Fibroblast of villous mesenchyme (primary cell): ENCODE results near the gene ARVCF. TPM values are rescaled to one million over a fixed set of nuclear protein-coding genes. Genes with fewer than 3 reads are reported as not detected.
A peak's percentile ranks its signal among the peaks of the same experiment; 100 is the strongest.

Experiments used
- DNase-seq: peaks from one replicate; pipeline ENCODE4 v3.0.0-alpha.2; 2010; ENCODE audit warnings: low read depth
- H3K4me3 ChIP-seq: 2 replicates; pipeline ENCODE4 v1.5.1; 2011; ENCODE audit warnings: low read depth, mild to moderate bottlenecking, low read length
- total RNA-seq: library from RNA; depleted of rRNA; stranded (reverse); fragments of >200 nt; gene quantifications from 2 replicates; pipeline ENCODE4 v1.2.3, GENCODE V29; 2012
- TF ChIP-seq, protein P1 (sequence below): IDR thresholded peaks from 2 replicates; pipeline ENCODE4 v1.5.1; 2012; ENCODE audit warnings: low read depth, mild to moderate bottlenecking, low read length; ENCODE audit not compliant: insufficient read depth

ARVCF gene
- total RNA-seq, 1 donor, result 6.0 TPM

DNA sequence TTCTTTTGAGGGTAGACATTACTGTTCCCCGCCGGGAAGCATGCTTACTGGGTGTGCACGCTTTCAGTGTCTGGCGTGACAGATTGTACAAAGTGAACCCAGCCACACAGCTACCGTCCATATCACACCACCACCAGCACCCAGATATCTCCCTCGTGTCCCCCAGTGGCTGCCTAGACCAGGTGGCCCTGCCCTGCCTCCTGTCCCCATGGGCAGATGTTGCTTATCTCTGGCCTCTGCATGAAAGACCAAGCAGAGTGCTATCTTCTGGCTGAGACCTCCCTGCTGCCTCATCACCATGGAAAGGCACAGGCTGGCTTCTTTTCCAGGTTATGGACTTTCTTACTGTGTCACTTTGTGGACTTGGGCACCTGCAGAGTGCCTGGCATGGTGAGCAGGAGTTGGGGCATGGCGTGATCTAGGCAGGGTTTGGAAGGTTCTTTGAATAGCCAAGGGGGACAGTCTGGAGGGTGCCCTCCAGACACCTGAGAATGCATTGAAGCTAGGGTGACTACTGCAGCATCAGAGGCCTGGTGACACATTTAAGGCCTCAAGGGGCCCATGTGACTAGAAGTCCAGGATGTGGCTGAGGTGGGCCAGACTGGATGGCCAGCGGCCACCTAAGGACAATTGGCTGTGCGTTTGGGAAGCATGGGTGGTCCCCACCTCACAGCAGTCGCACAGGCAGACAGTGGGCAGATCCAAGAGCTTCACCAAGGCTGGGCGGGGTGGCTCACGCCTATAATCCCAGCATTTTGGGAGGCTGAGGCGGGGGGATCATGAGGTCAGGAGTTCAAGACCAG lies 9.0 kb upstream of the ARVCF start:
- no peak for DNase-seq
- TF ChIP-seq, protein P1, sequence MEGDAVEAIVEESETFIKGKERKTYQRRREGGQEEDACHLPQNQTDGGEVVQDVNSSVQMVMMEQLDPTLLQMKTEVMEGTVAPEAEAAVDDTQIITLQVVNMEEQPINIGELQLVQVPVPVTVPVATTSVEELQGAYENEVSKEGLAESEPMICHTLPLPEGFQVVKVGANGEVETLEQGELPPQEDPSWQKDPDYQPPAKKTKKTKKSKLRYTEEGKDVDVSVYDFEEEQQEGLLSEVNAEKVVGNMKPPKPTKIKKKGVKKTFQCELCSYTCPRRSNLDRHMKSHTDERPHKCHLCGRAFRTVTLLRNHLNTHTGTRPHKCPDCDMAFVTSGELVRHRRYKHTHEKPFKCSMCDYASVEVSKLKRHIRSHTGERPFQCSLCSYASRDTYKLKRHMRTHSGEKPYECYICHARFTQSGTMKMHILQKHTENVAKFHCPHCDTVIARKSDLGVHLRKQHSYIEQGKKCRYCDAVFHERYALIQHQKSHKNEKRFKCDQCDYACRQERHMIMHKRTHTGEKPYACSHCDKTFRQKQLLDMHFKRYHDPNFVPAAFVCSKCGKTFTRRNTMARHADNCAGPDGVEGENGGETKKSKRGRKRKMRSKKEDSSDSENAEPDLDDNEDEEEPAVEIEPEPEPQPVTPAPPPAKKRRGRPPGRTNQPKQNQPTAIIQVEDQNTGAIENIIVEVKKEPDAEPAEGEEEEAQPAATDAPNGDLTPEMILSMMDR, result no peak
- H3K4me3 ChIP-seq, result no peak overlapping the region

DNA sequence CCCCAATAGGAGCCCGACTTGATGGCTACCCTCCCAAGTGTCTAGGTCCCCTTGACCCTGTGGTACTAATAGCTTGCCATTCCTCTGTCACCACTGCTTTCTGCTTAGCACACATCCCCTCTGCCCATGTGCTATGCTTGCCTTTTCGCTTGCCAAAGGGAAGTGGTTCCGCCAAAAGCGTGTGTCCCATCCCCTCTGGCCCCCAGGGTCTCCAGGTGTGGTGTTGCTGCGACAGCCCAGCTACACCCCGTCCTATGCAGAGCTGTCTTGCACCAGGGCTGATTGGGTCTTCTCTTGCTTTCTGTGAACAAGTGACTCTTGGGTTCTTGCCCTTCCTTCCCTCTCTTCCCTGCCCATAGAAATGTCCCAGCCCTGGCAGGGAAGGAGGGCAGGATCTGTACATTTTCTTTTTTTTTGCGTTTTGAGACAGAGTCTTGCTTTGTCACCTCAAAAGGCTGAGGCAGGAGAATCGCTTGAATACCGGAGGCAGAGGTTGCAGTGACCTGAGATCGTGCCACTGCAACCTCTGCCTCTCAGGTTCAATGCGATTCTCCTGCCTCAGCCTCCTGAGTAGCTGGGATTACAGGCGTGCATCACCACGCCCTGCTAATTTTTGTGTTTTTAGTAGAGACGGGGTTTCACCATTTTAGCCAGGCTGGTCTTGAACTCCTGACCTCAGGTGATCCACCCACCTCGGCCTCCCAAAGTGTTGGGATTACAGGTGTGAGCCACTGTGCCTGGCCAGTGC lies 8.2 kb upstream of the ARVCF start:
- TF ChIP-seq, protein P1, result no peak
- DNase-seq, result no peak

DNA sequence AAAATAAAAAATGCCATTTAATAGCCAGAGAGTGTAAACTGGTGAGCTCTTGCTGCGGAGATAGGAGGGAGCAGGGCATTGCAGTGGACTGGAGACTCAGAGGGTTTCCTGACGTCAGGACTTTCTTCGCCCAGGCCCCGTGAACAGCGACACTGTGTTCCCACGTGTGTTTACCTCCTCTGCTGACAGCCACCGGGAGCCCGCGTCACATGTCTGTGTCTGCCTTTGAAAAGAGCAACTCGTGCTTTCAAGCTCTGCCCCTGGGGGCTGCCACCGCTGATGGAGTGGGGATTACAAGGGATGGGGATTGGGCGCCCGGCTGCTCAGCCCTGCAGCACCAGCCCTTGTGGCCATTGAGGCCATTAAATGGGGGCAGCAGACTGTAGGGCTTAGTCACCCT lies 7.6 kb upstream of the ARVCF start:
- no peak overlapping the region for H3K4me3 ChIP-seq
- DNase-seq, result no peak
- TF ChIP-seq, protein P1, result no peak

More for the DNA sequence above, 8.2 kb upstream of the ARVCF start:
- H3K4me3 ChIP-seq, result no peak overlapping the region

DNA sequence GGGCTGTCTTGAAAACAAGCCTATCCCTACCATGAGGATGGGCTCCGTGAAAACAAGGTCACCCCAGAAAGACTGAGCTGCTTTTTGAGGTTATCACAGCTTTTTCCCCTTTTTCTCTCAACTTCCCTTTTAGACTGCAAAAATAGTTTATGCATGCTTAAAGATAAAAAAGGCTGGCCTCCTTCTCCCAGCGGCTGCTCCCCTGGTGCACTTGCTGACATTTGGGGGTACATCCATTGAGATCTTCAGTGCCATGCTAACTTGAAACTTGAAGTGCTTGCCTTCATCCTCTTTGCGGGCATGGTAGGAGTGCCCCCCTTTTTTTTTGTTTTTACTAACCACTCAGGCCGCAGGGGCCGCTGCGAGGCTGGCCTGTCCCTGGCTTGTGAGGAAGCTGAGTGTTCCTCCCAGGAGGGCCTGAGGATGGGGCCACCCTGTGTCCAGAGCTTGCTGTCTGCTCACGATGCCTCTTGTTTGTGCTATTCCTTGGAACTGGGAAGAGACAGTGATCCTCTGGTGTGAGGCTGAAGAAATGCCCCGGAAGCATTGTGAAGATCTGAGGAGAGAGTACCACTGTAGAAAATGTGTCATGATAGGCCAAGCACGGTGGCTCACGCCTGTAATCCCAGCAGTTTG lies 6.5 kb upstream of the ARVCF start:
- TF ChIP-seq, protein P1, result no peak
- no peak overlapping the region for H3K4me3 ChIP-seq
- no peak for DNase-seq

DNA sequence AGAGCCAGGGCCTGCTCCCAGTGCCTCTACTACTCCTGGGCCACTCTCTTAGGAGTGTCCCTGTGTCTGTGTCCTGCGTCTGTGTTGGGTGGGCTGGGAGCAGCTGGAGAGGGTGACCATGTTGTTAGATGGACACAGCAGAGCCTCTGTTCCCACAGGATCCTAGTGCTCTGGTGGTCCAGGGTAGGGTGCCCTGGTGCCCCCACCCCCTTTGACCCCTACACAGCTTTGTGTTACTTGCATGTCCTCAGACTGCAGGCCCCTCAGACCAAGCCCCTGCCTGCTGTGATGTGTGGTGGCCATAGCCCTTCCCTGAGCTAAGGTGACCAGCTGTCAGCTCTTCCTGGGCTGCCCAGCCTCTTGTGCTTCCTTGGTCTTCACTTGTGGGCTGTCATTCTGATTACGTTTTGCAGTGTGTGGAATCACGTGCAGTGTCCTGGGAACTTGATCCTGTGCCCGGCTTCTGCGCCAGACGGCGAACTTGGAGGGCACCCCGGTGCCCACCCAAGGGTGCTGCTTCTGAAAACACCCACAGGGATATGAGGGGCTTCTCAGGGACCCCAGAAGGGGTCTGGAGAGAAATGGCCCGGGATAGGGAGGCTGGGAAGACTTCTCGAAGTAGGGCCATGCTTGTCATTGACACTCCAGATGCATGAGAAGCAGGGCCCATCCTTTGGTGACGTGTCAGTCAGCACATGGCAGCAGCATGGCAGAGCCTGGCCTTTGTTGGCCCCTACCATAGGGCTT lies 5.8 kb upstream of the ARVCF start:
- DNase-seq, result no peak
- TF ChIP-seq, protein P1, result no peak
- peak overlapping the region; percentile 3 for H3K4me3 ChIP-seq
